Renal cortex interstitium (tissue), 11 donors: ENCODE measurements around the gene AHNAK2. TPM values are rescaled to one million over a fixed set of nuclear protein-coding genes. Genes with fewer than 3 reads are reported as not detected.
"Not testable (repeated sequence)": the region's sequence is repeated elsewhere in the genome, so short reads cannot be mapped to it uniquely, and the experiment has no call there.

Source experiments
- DNase-seq, 11 donors: peaks; one replicate each; pipeline ENCODE4 v3.0.0-alpha.2; 2013; ENCODE audit warnings: low read depth in 9 of 11, low spot score in 4 of 11; ENCODE audit errors: extremely low read depth in 1 of 11
- polyA plus RNA-seq, 3 donors: library from polyadenylated mRNA; unstranded; fragments of 120-200 nt; gene quantifications; one replicate each; pipeline ENCODE4 v1.2.1, GENCODE V29; 2013; ENCODE audit not compliant: insufficient read length in 3 of 3

AHNAK2 gene
- polyA plus RNA-seq, 3 donors = 1.7 to 2.5 (median 2.2) TPM

- no peak for DNase-seq
Measured at GRCh38 chr14:104894331-104895206, 83.6 kb downstream of the AHNAK2 start.

DNA sequence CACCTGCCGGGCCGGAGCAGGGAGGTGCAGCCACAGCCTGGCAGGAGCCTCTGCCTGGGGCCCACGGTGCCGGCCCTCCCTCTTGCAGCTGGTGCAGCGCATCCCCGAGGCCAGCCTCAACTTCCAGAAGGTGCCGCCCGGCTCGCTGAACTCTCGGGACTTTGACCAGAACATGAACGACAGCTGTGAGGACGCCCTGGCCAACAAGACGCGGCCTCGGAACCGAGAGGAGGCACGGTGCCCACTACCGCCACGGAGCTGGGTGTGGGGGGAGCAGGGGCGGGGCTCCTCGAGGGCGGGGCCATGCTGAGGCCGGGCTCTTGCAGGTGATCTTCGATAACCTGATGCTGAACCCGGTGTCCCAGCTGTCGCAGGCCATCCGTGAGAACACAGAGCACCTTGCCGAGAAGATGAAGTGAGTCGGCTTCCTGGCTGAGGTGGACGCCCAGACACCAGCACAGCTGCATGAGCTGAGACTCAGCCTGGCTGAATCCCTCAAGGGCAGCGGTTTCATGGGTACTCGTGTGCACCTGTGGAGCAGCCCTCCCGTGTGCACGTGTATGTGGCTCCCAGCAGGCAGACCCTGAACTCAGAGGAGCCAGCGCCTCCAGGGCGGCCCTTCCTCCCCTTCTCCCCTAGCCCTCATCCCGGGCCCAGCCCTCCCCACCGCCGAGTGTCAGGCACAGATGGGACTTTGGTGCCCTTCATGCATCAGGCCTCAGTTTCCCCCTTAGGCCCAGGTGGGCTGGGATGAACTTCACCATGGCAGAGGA, 84.6 kb downstream of the AHNAK2 start:
- DNase-seq = no peak

GRCh38 chr14:104892531-104893434, 85.4 kb downstream of the AHNAK2 start:
- no peak for DNase-seq

GRCh38 chr14:104891664-104892530, 86.3 kb downstream of the AHNAK2 start:
- no peak for DNase-seq

- DNase-seq = no peak
Measured at GRCh38 chr14:104891121-104891551, 87.0 kb downstream of the AHNAK2 start.

GRCh38 chr14:104890292-104890691, 87.9 kb downstream of the AHNAK2 start:
- DNase-seq = not testable (repeated sequence)

DNA sequence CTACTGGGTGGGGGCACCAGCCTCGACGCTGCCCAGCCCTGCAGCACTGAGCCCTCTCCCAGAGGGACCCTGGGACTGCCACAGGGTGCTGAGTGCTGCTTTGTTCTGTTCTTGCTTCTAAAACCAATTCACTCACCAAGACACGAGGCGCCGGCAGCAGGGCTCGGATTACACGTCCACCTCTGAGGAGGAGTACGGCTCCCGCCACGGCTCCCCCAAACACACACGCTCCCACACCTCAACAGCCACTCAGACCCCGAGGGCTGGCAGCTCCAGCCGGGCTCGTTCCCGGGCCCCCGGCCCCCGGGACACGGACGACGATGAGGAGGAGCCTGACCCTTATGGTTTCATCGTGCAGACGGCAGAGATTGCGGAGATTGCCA, 88.8 kb downstream of the AHNAK2 start:
- no peak for DNase-seq

DNA sequence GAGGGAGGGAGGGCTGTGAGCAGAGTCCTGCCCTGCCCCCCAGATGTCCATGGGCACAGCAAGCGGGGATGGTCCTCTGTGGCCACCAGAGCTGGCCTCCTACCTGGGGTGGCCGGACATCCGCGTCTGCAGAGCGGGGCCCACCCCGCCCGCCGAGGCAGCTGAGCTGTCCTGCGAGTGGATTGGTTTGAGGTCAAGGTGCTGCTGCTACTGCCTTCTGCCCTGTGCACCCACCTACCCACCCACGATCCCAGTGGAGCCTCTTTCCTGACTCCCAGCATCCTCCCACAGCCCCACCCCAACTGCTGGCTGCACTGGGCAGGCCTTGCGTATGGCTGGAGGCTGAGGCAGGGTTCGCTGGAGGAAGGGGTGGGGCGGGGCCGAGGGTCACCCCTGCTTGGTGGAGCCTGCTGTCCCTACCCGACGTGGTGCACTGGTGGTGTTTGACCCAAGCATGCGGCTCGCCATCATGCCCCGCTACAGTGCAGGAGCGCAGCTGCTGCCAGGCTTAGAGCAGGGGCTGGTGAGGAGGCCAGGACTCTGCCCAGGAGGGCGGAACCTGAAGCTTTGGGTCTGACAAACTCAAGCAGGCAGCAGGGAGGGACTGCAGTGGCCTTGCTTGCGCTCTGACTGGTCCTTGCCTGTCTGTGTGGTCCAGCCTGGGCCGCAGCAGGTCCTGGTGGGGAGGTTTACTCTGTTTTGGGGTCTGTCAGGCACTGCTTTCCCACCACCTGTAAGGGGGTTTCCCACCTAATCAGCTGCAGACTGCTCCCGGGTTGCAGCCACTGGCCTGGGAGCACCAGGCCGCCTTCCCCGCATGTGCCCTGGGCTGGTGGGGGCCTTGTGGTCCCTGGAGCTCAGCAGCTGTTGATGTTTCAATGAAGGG, 89.4 kb downstream of the AHNAK2 start:
- DNase-seq = no peak

GRCh38 chr14:104887623-104888488, 90.3 kb downstream of the AHNAK2 start:
- DNase-seq = no peak

Other genes with a start within 250 kb of the AHNAK2 start
- gene SIVA1, start 225.2 kb downstream of the AHNAK2 start, polyA plus RNA-seq = 10 to 100 TPM; 41.7 to 89.7 (median 73.7) TPM
- 100 to 1,000 TPM; 100 to 145 (median 127) TPM for gene AKT1, start 182.6 kb downstream of the AHNAK2 start, polyA plus RNA-seq
- 1 to 10 TPM; 3.9 to 4.8 (median 4.7) TPM for gene ZBTB42, start 177.3 kb downstream of the AHNAK2 start, polyA plus RNA-seq
- 10 to 100 TPM; 11.1 to 21.6 (median 15.3) TPM for gene CEP170B, start 113.1 kb downstream of the AHNAK2 start, polyA plus RNA-seq
- 1 to 10 TPM; 2.4 to 5.1 (median 4.5) TPM for gene PLD4, start 53.5 kb downstream of the AHNAK2 start, polyA plus RNA-seq
- 10 to 100 TPM; 19.0 to 28.3 (median 23.6) TPM for gene CLBA1, start 7.4 kb upstream of the AHNAK2 start, polyA plus RNA-seq
- 10 to 100 TPM; 18.3 to 26.7 (median 19.3) TPM for gene CDCA4, start 42.7 kb upstream of the AHNAK2 start, polyA plus RNA-seq
- under 1 TPM; 0.26 to 0.83 (median 0.50) TPM for gene GPR132, start 87.1 kb upstream of the AHNAK2 start, polyA plus RNA-seq
- 10 to 100 TPM in 1 of 3 donors, 1 to 10 TPM in 2; 8.1 to 10.1 (median 8.9) TPM for gene JAG2, start 190.4 kb upstream of the AHNAK2 start, polyA plus RNA-seq
- 10 to 100 TPM; 21.5 to 39.6 (median 36.2) TPM for gene NUDT14, start 202.9 kb upstream of the AHNAK2 start, polyA plus RNA-seq